Right ventricle myocardium superior (tissue), 1 donor: ENCODE data around the gene ADAM11. TPM values are rescaled to one million over a fixed set of nuclear protein-coding genes. Genes with fewer than 3 reads are reported as not detected.

Experiments
- ATAC-seq: fragments of 200-7000 bp; cut with Tn5 transposase; one replicate; pipeline ENCODE4 v1.9.1; 2020; ENCODE audit warnings: mild to moderate bottlenecking; ENCODE audit not compliant: poor library complexity
- DNase-seq: peaks from one replicate; pipeline ENCODE4 v3.0.0-alpha.2; 2020
- intact Hi-C: fragments of 100-400 bp; cut with DNase I; formaldehyde crosslinking; loops from one replicate; pipeline ENCODE4 v1.11.2; 2022
- total RNA-seq: library from RNA; stranded (reverse); fragmentation: NEBNext Ultra II Directional; extraction: Animal tissue kit (Norgen Biotek cat#: 25700); gene quantifications from one replicate; pipeline ENCODE4 v1.2.1, GENCODE V29; 2021
- donor health status: DM: no; HTN: yes; CAD: no; lungs with severe emphysema.

ADAM11 gene
- total RNA-seq, 1 donor from 2014 or later: 18.5 TPM

GRCh38 chr17:44785921-44786320 lies 27.1 kb downstream of the ADAM11 start:
- intact Hi-C loops: no loop called here
- DNase-seq (peak; percentile 47), ATAC-seq (peak; percentile 58)

GRCh38 chr17:44786551-44787081 lies 27.8 kb downstream of the ADAM11 start:
- ATAC-seq (peak; percentile 84), DNase-seq (peak; percentile 70)
- intact Hi-C loops: no loop called here

- DNase-seq: peak; percentile 38
- intact Hi-C loops: no loop called here
- peak; percentile 5 for ATAC-seq
Measured at GRCh38 chr17:44787271-44787940, 28.6 kb downstream of the ADAM11 start.

GRCh38 chr17:44788139-44788538 lies 29.4 kb downstream of the ADAM11 start:
- peak; percentile 22 for DNase-seq
- ATAC-seq: no peak
- intact Hi-C loops: no loop called here

- intact Hi-C loops: no loop called here
Measured at GRCh38 chr17:44792276-44792675, 33.5 kb downstream of the ADAM11 start.

DNA sequence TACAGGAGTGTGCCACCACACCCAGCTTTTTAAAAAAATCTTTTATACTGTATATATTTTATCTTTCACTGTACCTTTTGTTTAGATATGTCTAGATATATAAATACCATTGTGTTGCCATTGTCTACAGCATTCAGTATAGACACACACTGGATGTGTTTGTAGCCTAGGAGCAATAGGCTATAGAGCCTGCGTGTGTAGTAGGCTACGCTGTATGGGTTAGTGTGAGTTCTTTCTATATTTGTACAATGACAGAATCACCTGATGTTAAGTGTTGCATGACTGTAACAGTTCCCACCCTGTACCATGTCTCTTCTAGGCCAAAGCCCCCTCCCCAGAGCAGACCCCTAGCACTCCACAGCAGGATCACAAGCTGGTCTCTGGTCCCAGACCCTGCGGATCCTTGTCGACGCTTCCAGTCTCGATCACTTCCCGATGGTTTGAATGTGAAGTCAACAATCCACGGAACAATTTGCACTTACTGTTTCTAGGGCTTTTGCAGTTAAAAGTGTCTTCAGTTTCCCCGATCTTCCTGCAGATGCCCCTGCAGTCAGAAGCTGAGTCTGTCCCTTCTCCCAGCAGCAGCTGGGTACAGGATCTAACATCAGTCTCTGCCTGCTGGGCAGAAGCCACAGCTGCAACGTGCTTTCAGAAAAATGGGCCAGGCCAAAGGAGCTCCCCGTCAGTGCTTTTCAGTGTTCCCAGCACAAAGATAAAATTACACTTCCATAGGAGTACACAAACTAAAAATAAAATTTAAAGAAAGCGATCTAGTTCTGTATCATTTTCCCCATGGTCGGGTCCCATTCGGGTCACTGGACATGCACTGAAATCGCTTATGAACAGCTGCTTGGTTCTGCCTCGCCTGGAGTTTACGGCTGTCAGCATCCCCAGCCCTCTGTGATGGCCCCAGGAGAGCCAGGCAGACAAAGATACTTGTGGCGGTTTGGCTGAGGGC lies 35.4 kb downstream of the ADAM11 start:
- intact Hi-C loops: no loop called here
- ATAC-seq: peak; percentile 54

More at GRCh38 chr17:44792276-44792675, 33.5 kb downstream of the ADAM11 start:
- no peak for ATAC-seq
- DNase-seq: no peak

GRCh38 chr17:44794851-44795413 lies 36.1 kb downstream of the ADAM11 start:
- intact Hi-C loops: no loop called here
- peak; percentile 22 for DNase-seq

More for the DNA sequence above, 35.4 kb downstream of the ADAM11 start:
- DNase-seq: no peak

GRCh38 chr17:44795421-44795820 lies 36.6 kb downstream of the ADAM11 start:
- DNase-seq: no peak
- no peak for ATAC-seq
- intact Hi-C loops: no loop called here

More at GRCh38 chr17:44794851-44795413, 36.1 kb downstream of the ADAM11 start:
- peak; percentile 40 for ATAC-seq

DNA sequence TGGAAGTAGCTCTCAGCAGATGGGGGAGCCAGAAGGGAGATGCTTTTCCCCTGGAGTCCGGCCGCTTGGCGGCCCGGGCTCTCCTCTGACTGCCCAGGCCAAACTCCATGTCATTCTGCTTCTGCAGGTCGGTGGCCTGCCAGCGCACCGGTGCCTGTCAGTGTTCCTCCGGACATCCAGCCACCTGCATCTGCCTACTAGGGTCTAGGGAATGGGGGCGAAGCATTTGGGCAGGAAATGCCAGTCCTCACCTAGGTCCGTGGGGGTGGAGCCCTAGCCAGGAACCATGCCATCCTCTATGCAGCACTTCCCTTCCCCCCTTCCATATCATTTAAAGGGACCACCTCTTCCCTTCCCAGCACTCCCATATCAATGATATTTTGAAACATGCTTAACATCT lies 37.1 kb downstream of the ADAM11 start:
- intact Hi-C loops: no loop called here
- ATAC-seq (no peak), DNase-seq (no peak)

DNA sequence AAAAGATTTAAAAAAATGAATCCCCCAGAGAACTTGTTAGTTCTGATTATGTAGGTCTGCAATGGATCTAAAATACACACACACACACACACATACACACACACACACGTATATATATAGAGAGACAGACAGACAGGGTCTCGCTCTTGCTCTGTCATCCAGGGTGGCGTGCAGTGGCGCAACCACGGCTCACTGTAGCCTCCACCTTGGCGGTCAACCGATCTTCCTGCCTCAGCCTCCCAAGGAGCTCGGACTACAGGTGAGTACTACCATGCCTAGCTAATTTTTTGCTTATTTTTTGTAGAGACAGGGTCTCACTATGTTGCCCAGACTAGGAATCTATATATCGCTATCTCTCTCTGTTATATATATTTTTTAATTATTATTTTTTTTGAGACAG lies 37.9 kb downstream of the ADAM11 start:
- no peak for DNase-seq
- no peak for ATAC-seq
- intact Hi-C loops: no loop called here

- intact Hi-C loops: no loop called here
- peak; percentile 72 for ATAC-seq
- DNase-seq: no peak
Measured at GRCh38 chr17:44797802-44798201, 39.0 kb downstream of the ADAM11 start.

- ATAC-seq (peak; percentile 72), DNase-seq (no peak)
- intact Hi-C loops: no loop called here
Measured at GRCh38 chr17:44798356-44798755, 39.6 kb downstream of the ADAM11 start.

DNA sequence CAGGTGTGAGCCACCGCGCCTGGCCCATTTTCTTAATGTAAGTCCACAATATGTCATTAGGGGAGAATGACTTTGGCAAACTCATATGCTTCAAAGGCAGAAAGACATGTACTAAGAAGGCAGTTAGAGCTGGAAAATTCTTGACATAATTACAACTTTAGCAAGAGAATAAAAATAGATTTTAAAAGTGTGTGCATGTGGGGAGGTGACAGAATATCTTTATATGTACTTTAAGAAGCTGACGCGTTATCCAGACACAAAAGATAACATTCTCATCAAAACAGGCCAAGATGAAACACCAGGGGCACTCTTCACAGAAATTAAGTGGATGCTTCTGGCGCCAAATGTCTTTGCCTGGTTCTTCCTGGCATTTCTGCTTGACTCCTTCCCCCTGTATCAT lies 43.1 kb downstream of the ADAM11 start:
- intact Hi-C loops: no loop called here
- no peak for DNase-seq
- ATAC-seq: no peak

- DNase-seq (peak; percentile 74), ATAC-seq (peak; percentile 85)
- intact Hi-C loops: no loop called here
Measured at GRCh38 chr17:44804302-44805089, 45.7 kb downstream of the ADAM11 start.

DNA sequence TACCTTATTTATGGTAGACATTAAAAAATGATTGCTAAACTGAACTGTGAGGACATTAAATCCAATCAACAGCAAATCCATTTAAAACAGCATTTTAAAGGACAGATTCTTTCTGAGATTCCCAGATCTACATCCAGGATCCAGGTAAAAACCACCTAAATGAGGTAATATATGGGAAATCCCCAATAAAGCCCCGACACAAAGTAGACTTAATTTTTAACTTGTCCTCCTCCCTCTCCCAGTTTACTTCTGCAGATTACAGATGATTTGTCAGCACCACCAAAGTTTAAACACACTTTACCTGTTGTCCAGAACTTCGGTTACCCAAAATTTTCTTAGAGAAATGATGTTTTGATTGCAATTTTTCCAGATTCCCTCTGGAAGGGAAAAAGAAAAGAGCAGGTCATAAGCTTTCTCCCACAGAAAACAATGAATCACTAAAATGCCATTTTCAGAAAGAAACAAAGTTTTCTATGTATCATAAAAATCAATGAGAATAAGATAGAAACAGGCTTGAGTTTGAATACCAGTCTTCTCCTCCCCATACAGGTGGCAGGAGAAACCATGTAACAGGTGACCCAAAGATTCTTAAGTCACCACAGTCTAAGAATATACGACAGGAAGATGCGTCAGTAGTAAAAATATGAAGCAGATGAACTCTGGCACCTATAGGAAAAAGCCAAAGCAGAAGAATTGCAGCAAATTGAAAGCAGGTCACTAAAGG lies 48.5 kb downstream of the ADAM11 start:
- ATAC-seq (no peak), DNase-seq (no peak)
- intact Hi-C loops: no loop called here

- ATAC-seq (no peak), DNase-seq (no peak)
- intact Hi-C loops: no loop called here
Measured at GRCh38 chr17:44807817-44808155, 49.0 kb downstream of the ADAM11 start.

- no peak for DNase-seq
- intact Hi-C loops: no loop called here
- ATAC-seq: no peak
Measured at GRCh38 chr17:44808156-44808555, 49.4 kb downstream of the ADAM11 start.
